Activated T-helper 17 cell treated with anti-CD3 and anti-CD28 coated beads, Interleukin-2, amount 50 U/mL, for 72 hours (primary cell): ENCODE data around the gene TFDP1. TPM values are rescaled to one million over a fixed set of nuclear protein-coding genes. Genes with fewer than 3 reads are reported as not detected.
"Not testable (repeated sequence)": the region's sequence is repeated elsewhere in the genome, so short reads cannot be mapped to it uniquely, and the experiment has no call there.

Experiments
- ATAC-seq: fragments of 150-1000 bp; cut with Tn5 transposase; replicated peaks from 2 replicates; pipeline ENCODE4 v1.10.0; 2021; ENCODE audit warnings: mild to moderate bottlenecking, moderate library complexity
- H3K27ac Mint-ChIP-seq: one replicate; pipeline ENCODE4 v1.8.0; 2022; ENCODE audit warnings: mixed read lengths
- H3K27me3 Mint-ChIP-seq: one replicate; pipeline ENCODE4 v1.8.0; 2022; ENCODE audit warnings: mixed read lengths
- H3K36me3 Mint-ChIP-seq: one replicate; pipeline ENCODE4 v1.8.0; 2022; ENCODE audit warnings: low read depth, mild to moderate bottlenecking, mixed read lengths
- H3K4me1 Mint-ChIP-seq: one replicate; pipeline ENCODE4 v1.8.0; 2022; ENCODE audit warnings: mixed read lengths
- H3K4me3 Mint-ChIP-seq: one replicate; pipeline ENCODE4 v1.8.0; 2022; ENCODE audit warnings: mild to moderate bottlenecking, mixed read lengths
- H3K9me3 Mint-ChIP-seq: one replicate; pipeline ENCODE4 v1.8.0; 2022; ENCODE audit warnings: mixed read lengths
- total RNA-seq, 2 donors: library from RNA; stranded (reverse); gene quantifications; one replicate each; pipeline ENCODE4 v1.2.3, GENCODE V29; 2022

Gene TFDP1
- total RNA-seq, 2 donors from 2014 or later: 98.1 to 188 TPM

GRCh38 chr13:113594066-113594821, 9.7 kb downstream of the TFDP1 start:
- H3K4me1 Mint-ChIP-seq: peaks cover 11% of the 10 kb centered on the region
- not testable (repeated sequence) for H3K4me3 Mint-ChIP-seq, H3K27me3 Mint-ChIP-seq, ATAC-seq, H3K9me3 Mint-ChIP-seq, H3K27ac Mint-ChIP-seq
- H3K36me3 Mint-ChIP-seq: peaks cover 70% of the 10 kb centered on the region

GRCh38 chr13:113595131-113595530, 10.6 kb downstream of the TFDP1 start:
- H3K36me3 Mint-ChIP-seq: peaks cover 70% of the 10 kb centered on the region
- no peaks in the 10 kb centered on the region for H3K27me3 Mint-ChIP-seq
- no peak overlapping the region for H3K27ac Mint-ChIP-seq
- H3K4me3 Mint-ChIP-seq: no peak overlapping the region
- no peaks in the 10 kb centered on the region for H3K9me3 Mint-ChIP-seq
- ATAC-seq: no peak
- H3K4me1 Mint-ChIP-seq: peaks cover 11% of the 10 kb centered on the region

DNA sequence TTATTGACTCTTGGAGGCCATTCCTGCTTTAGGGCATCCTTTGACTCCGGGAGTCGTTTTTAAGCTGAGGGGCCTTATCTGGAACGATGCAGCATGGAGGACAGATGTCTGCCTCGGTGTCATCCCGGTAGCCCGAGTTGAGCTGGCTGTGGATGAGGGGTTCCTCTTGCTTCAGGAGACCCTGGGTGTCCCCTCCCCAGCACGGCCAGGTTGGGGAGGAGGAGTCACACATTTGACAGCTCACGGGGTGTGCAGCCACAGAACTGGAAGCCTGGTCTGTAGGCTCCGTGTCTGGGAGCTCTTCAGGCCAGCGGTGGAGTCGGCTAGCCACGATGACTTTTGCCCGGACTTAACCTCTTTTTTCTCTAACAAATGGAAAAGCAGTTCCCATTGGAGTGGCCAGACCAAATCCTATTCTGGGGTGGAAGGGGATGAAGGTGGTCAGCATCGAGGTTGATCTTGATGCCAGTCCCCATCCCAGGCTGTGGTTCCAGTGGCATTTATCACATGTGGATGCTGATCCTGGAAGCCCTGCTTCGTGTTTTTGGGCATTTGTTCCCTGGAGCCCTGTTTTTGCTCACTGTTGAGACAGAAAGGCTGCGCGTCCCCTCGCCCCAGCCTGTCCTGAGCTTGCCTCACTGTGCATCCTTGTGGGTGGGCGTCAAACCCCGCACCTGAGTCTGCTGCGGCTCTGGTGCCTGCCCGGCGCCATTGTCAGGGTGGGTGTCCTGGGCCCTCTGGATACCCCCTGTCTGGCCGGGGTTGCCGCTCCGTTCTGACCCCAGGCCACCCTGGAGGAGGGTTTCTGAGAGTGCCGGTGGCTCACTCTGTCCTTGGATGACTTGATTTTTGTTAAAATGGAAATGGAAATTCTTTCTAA, 12.0 kb downstream of the TFDP1 start:
- H3K36me3 Mint-ChIP-seq: peaks cover 59% of the 10 kb centered on the region
- no peak for ATAC-seq

DNA sequence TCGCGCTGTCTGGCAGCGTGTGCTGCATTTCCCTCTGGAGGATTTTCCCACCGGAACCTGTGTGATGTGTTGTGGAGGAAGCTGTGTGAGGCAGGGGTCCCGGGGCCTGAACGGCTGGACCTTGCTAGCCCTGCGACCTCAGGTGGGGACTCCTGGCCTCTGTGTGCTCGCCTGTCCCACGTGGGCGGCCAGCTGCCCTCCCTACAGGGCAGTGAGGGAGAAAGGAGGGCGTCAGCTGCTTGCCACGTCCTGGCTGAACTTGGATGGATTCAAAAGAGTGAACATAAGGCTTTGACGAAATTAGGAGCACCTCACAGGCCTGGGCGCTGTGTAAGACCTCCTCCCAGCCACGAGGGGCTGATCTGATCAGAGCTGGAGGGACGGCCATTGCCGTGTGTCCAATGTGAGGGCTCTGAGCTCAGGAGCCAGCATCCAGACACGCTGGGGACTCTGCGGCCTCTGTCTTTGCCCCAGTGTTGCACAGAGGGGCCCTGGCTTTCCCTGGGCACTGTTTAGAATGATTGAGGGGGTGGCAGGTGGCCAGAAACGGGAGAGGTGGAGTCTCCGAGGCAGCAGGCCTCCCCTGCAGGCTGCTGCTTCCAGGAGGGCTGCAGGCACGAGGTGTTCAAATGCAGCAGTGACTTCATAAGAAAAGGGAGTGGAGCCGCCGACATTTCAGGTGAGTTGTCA, 13.0 kb downstream of the TFDP1 start:
- Mint-ChIP-seq H3K9me3 (no peaks in the 10 kb centered on the region), H3K27ac (no peak overlapping the region), H3K27me3 (no peaks in the 10 kb centered on the region), H3K4me1 (peaks cover 11% of the 10 kb centered on the region), H3K4me3 (no peak overlapping the region), H3K36me3 (peaks cover 53% of the 10 kb centered on the region)
- ATAC-seq: no peak

More for the DNA sequence above, 12.0 kb downstream of the TFDP1 start:
- Mint-ChIP-seq H3K27ac (no peak overlapping the region), H3K4me3 (no peak overlapping the region), H3K4me1 (peaks cover 8% of the 10 kb centered on the region), H3K27me3 (no peaks in the 10 kb centered on the region), H3K9me3 (no peaks in the 10 kb centered on the region)

DNA sequence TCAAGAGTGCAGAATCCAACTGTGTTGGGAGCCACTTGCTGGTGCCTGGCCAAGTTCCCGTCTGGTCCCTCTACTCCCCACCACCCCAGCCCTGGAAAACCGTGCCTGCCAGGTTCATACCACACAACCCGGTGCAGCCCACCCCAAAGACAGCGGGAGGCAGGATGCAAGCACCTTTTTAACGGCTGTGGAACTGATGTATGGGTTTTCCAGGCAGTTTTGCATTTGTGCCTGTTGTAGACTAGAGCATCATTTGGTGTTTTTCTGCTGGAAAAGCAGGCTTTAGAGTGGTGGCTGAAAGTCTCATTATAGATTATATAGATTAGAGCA, 13.5 kb downstream of the TFDP1 start:
- H3K36me3 Mint-ChIP-seq: peaks cover 53% of the 10 kb centered on the region
- H3K27ac Mint-ChIP-seq: no peak overlapping the region
- H3K4me3 Mint-ChIP-seq: no peak overlapping the region

GRCh38 chr13:113598481-113598880, 13.9 kb downstream of the TFDP1 start:
- H3K27me3 Mint-ChIP-seq: no peaks in the 10 kb centered on the region
- no peak overlapping the region for H3K4me3 Mint-ChIP-seq
- peaks cover 17% of the 10 kb centered on the region for H3K4me1 Mint-ChIP-seq
- H3K36me3 Mint-ChIP-seq: peaks cover 53% of the 10 kb centered on the region
- ATAC-seq: no peak
- peak overlapping the region; percentile 25 for H3K27ac Mint-ChIP-seq
- no peaks in the 10 kb centered on the region for H3K9me3 Mint-ChIP-seq

More for the DNA sequence above, 13.5 kb downstream of the TFDP1 start:
- Mint-ChIP-seq H3K9me3 (no peaks in the 10 kb centered on the region), H3K27me3 (no peaks in the 10 kb centered on the region), H3K4me1 (peaks cover 15% of the 10 kb centered on the region)
- no peak for ATAC-seq

DNA sequence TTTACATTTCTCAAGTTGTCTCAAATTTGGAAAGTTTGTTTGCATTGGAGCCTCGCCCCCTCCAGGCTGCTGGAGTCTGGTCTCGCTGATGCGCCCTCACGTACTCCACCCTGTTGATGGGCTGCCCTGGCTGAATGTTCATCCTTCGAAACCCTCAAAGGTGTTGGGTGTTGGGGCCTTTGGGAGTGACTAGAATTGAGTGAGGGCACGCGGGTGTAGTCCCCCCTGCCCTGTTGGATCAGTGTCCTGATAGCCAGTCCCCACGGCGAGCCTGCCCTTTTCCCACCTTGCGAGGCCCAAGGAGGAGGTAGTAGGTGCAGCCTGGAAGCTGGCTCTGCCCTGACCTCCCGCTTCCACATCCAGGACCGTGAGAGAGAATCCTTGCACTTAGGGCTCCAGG, 14.8 kb downstream of the TFDP1 start:
- no peak overlapping the region for H3K27ac Mint-ChIP-seq
- no peak for ATAC-seq
- H3K27me3 Mint-ChIP-seq: no peaks in the 10 kb centered on the region
- H3K9me3 Mint-ChIP-seq: no peaks in the 10 kb centered on the region
- H3K36me3 Mint-ChIP-seq: peaks cover 53% of the 10 kb centered on the region
- peaks cover 17% of the 10 kb centered on the region for H3K4me1 Mint-ChIP-seq
- H3K4me3 Mint-ChIP-seq: no peak overlapping the region

DNA sequence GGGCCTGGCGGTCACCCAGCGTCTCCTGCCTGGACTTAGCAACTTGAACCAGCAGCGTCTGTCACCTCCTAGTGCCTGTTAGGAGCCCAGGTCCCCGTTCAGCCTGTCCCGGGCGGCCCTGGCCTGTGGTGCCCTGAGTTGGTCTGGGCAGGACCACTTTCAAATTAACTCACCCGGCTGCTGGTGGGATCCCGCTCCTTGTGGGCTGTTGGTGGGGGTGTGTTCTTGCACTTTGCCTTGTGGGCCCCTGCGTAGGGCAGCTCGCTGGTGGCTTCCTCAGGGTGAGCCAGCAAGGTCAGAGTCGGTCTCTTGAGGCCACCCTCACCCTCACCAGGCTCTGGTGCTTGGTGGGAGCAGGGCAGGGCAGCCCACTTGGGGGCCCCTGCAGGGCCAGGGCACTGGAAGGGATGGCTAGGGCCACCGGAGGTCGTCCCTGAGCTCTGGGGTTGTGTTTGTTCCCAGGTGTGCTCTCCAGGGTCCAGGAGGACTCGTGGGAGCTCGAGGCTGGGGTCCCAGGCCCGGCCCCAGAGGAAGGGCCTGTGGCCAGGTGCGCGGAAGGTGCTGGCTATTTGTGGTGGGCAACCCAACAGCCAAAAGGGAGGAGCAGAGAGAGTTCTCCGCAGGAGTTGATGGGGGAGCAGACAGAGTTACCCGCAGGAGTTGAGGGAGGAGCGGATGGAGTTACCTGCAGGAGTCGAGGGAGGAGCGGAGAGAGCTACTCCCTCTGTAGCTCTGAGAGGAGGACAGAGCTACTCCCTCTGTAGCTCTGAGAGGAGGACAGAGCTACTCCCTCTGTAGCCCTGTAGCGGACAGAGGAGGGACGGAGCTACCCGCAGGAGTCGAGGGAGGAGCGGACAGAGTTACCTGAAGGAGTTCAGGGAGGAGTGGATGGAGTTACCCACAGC, 16.9 kb downstream of the TFDP1 start:
- Mint-ChIP-seq H3K4me3 (no peak overlapping the region), H3K9me3 (no peaks in the 10 kb centered on the region), H3K4me1 (peaks cover 18% of the 10 kb centered on the region), H3K27ac (no peak overlapping the region), H3K36me3 (peaks cover 48% of the 10 kb centered on the region), H3K27me3 (no peaks in the 10 kb centered on the region)
- no peak for ATAC-seq

DNA sequence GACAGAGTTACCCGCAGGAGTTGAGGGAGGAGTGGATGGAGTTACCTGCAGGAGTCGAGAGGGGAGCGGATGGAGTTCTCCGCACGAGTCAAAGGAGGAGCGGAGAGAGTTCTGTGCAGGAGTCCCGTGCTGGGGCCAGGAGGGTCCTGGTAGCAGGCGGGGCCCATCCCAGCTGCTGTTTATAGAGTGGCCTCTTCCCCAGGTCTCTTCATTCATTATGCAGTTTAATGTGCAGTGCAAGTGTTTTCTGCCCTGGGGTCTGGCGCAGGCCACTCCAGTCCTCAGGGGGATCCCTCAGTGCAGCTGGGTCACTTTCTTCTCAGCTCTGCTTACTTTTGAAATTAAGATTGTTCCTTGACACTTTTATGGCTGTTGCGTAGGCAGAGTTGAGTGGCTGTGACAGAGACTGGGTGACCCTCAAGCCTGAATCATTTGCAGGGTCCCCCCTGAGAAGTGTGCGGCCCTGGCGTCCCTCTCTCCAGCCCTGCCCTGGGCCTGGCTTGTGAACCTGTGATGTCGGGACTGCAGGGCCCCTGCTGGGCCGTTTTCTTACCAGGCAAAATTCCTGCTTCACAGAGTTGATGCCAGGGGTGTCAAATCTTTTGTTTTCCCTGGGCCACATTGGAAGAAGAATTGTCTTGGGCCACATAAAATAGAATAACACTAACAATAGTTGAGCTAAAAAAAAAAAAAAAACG, 17.9 kb downstream of the TFDP1 start:
- H3K27me3 Mint-ChIP-seq: no peaks in the 10 kb centered on the region
- peaks cover 38% of the 10 kb centered on the region for H3K36me3 Mint-ChIP-seq
- H3K27ac Mint-ChIP-seq: peak overlapping the region; percentile 9
- no peak for ATAC-seq
- no peak overlapping the region for H3K4me3 Mint-ChIP-seq
- H3K9me3 Mint-ChIP-seq: no peaks in the 10 kb centered on the region
- peaks cover 18% of the 10 kb centered on the region for H3K4me1 Mint-ChIP-seq

DNA sequence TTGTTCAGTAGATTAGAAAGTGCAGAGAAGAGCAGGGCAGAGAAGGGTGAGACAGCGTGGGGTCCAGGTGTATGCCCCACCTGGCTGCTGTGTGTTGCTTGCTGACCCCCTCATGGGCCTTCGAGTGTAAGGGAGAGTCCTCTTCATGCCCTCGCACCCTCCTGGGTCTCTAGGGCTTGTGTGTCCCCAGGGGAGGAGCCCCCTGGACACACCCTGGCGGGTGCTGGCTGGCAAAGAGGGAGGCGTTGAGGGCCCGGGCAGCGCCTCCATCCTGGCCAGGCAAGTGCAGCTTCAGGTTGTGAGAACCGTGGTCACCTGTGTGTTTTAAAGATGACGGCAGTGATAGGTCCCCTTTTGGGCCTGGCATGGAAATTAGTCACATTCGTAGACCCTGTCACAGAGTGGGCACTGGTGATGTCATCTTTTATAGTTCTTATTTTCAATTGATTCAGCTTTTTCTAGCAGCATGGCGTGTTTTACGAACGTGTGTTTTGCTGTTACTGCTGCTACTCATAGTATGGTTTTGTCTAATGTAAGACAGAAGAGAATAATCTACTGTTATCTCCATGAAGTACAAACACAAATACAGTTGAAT, 18.7 kb downstream of the TFDP1 start:
- Mint-ChIP-seq H3K27me3 (no peaks in the 10 kb centered on the region), H3K9me3 (no peaks in the 10 kb centered on the region), H3K4me1 (peaks cover 18% of the 10 kb centered on the region), H3K27ac (peak overlapping the region; percentile 9), H3K36me3 (peaks cover 38% of the 10 kb centered on the region), H3K4me3 (no peak overlapping the region)
- ATAC-seq: peak; percentile 40

- no peak overlapping the region for H3K4me3 Mint-ChIP-seq
- peaks cover 38% of the 10 kb centered on the region for H3K36me3 Mint-ChIP-seq
- H3K27ac Mint-ChIP-seq: no peak overlapping the region
- ATAC-seq: peak; percentile 65
- peaks cover 21% of the 10 kb centered on the region for H3K4me1 Mint-ChIP-seq
- H3K9me3 Mint-ChIP-seq: no peaks in the 10 kb centered on the region
- H3K27me3 Mint-ChIP-seq: no peaks in the 10 kb centered on the region
These were observed 19.6 kb downstream of the TFDP1 start for GRCh38 chr13:113604186-113604585.

DNA sequence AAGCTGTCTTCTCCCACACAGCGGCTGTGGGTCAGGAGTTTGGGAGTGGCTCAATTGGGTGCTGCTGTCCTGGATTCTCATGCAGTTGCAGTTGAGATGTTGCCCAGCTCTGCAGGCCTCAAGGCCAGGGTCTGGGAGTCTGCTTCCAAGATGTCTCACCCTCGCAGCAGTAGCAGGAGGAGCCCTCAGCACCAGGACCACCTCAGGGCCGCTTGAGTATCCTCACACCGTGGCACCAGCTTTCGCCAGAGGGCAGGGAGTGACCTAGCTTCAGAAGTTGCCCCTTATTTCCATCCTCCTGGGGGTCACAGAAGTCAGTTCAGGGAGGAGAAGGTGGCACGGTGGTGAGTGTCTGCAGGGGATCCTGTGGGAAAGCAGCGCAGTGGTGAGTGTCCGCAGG, 20.9 kb downstream of the TFDP1 start:
- no peak for ATAC-seq
- Mint-ChIP-seq H3K27me3 (no peaks in the 10 kb centered on the region), H3K9me3 (no peaks in the 10 kb centered on the region), H3K27ac (peak overlapping the region; percentile 33), H3K4me3 (no peak overlapping the region), H3K4me1 (peaks cover 24% of the 10 kb centered on the region), H3K36me3 (peaks cover 33% of the 10 kb centered on the region)

DNA sequence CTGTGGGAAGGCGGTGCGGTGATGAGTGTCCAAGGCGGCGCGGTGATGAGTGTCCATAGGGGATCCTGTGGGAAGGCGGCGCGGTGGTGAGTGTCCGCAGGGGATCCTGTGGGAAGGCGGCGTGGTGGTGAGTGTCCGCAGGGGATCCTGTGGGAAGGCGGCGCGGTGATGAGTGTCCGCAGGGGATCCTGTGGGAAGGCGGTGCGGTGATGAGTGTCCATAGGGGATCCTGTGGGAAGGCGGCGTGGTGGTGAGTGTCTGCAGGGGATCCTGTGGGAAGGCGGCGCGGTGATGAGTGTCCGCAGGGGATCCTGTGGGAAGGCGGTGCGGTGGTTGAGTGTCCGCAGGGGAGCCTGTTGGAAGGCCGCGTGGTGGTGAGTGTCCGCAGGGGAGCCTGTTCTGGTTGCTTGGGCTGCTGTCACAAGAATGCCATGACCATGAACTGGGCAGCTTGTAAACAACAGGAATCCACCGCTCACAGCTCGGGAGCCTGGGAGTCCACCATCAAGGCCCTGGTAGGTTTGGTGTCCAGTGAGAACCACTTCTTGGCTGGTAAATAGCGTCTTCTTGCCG, 21.4 kb downstream of the TFDP1 start:
- no peak overlapping the region for H3K27ac Mint-ChIP-seq
- no peaks in the 10 kb centered on the region for H3K27me3 Mint-ChIP-seq
- no peak for ATAC-seq
- peaks cover 27% of the 10 kb centered on the region for H3K4me1 Mint-ChIP-seq
- peaks cover 38% of the 10 kb centered on the region for H3K36me3 Mint-ChIP-seq
- H3K4me3 Mint-ChIP-seq: no peak overlapping the region
- no peaks in the 10 kb centered on the region for H3K9me3 Mint-ChIP-seq
